Liver (tissue), 9 donors: ENCODE measurements around the gene DBN1. TPM values are rescaled to one million over a fixed set of nuclear protein-coding genes. Genes with fewer than 3 reads are reported as not detected.

ENCODE experiments used
- DNase-seq: peaks from one replicate; pipeline ENCODE4 v3.0.0-alpha.2; 2017; ENCODE audit warnings: low spot score
- H3K27ac ChIP-seq, 2 donors: one replicate each; pipeline ENCODE4 v1.7.0; 2013; ENCODE audit warnings: inconsistent platforms in 2 of 2, low read length in 2 of 2, control low read depth in 1 of 2, low read depth in 1 of 2, mild to moderate bottlenecking in 1 of 2
- H3K27me3 ChIP-seq, 4 donors: one replicate each; pipeline versions ENCODE4 v1.6.1 to v1.7.0; 2013; ENCODE audit warnings: low read length in 3 of 4, inconsistent platforms in 1 of 4, mild to moderate bottlenecking in 1 of 4, moderate library complexity in 1 of 4; ENCODE audit not compliant: control insufficient read depth in 4 of 4, insufficient read depth in 4 of 4
- H3K36me3 ChIP-seq, 4 donors: one replicate each; pipeline versions ENCODE4 v1.6.1 to v1.7.0; 2013; ENCODE audit warnings: low read length in 3 of 4, mild to moderate bottlenecking in 3 of 4, low read depth in 1 of 4, moderate library complexity in 1 of 4; ENCODE audit not compliant: control insufficient read depth in 4 of 4, insufficient read depth in 3 of 4
- H3K4me1 ChIP-seq, 4 donors: one replicate each; pipeline versions ENCODE4 v1.6.1 to v1.7.0; 2013; ENCODE audit warnings: low read length in 3 of 4, mild to moderate bottlenecking in 3 of 4, moderate library complexity in 1 of 4; ENCODE audit not compliant: control insufficient read depth in 4 of 4, insufficient read depth in 4 of 4
- H3K4me3 ChIP-seq, 3 donors: one replicate each; pipeline versions ENCODE4 v1.6.1 to v1.7.0; 2013; ENCODE audit warnings: low read length in 3 of 3, control low read depth in 1 of 3, low read depth in 1 of 3, mild to moderate bottlenecking in 1 of 3
- H3K9ac ChIP-seq, 2 donors: one replicate each; pipeline ENCODE4 v1.7.0; 2013; ENCODE audit warnings: low read length in 2 of 2, mild to moderate bottlenecking in 2 of 2, moderate library complexity in 2 of 2, control low read depth in 1 of 2, low read depth in 1 of 2
- H3K9me3 ChIP-seq, 4 donors: one replicate each; pipeline versions ENCODE4 v1.6.1 to v1.7.0; 2013; ENCODE audit warnings: low read length in 3 of 4; ENCODE audit not compliant: control insufficient read depth in 4 of 4
- ATF3 ChIP-seq: IDR thresholded peaks from 2 replicates; pipeline ENCODE4 v1.6.1; 2016; ENCODE audit warnings: antibody characterized with exemption
- CTCF ChIP-seq: fragments of 150-350 bp; IDR thresholded peaks from 2 replicates; pipeline ENCODE4 v1.5.1; 2017; ENCODE audit warnings: improper control_type of control experiment, low read depth, low read length; ENCODE audit not compliant: missing input control
- EGR1 ChIP-seq, 2 donors: IDR thresholded peaks; 2 replicates each; pipeline ENCODE4 v1.6.1; 2016 to 2018; ENCODE audit warnings: antibody characterized with exemption in 2 of 2, low read depth in 2 of 2
- FOXA1 ChIP-seq: IDR thresholded peaks from 2 replicates; pipeline ENCODE4 v1.6.1; 2016; ENCODE audit warnings: antibody characterized with exemption
- FOXA2 ChIP-seq: IDR thresholded peaks from 2 replicates; pipeline ENCODE4 v1.6.1; 2016; ENCODE audit warnings: antibody characterized with exemption
- GABPA ChIP-seq, 2 donors: IDR thresholded peaks in 1 of 2; conservative IDR thresholded peaks in 1 of 2; 2 replicates each; pipeline ENCODE4 v1.6.1; 2016; ENCODE audit warnings: antibody characterized with exemption in 2 of 2, mild to moderate bottlenecking in 1 of 2, moderate library complexity in 1 of 2
- HNF4A ChIP-seq, 2 donors: conservative IDR thresholded peaks; 2 replicates each; pipeline ENCODE4 v1.6.1; 2016; ENCODE audit warnings: antibody characterized with exemption in 2 of 2, mild to moderate bottlenecking in 2 of 2
- HNF4G ChIP-seq: IDR thresholded peaks from 2 replicates; pipeline ENCODE4 v1.6.1; 2016; ENCODE audit warnings: antibody characterized with exemption
- JUND ChIP-seq, 2 donors: IDR thresholded peaks; 2 replicates each; pipeline ENCODE4 v1.6.1; 2016; ENCODE audit warnings: antibody characterized with exemption in 2 of 2
- MAX ChIP-seq: IDR thresholded peaks from 2 replicates; pipeline ENCODE4 v1.6.1; 2016; ENCODE audit warnings: antibody characterized with exemption
- NR2F2 ChIP-seq: IDR thresholded peaks from 2 replicates; pipeline ENCODE4 v1.6.1; 2016; ENCODE audit warnings: antibody characterized with exemption
- RAD21 ChIP-seq, 2 donors: IDR thresholded peaks; 2 replicates each; pipeline ENCODE4 v1.6.1; 2016; ENCODE audit warnings: antibody characterized with exemption in 2 of 2, mild to moderate bottlenecking in 2 of 2
- REST ChIP-seq: IDR thresholded peaks from 2 replicates; pipeline ENCODE4 v1.6.1; 2016; ENCODE audit warnings: antibody characterized with exemption, mild to moderate bottlenecking
- RXRA ChIP-seq, 2 donors: IDR thresholded peaks; 2 replicates each; pipeline ENCODE4 v1.6.1; 2017 to 2018; ENCODE audit warnings: antibody characterized with exemption in 2 of 2, mild to moderate bottlenecking in 1 of 2
- SP1 ChIP-seq: IDR thresholded peaks from 2 replicates; pipeline ENCODE4 v1.6.1; 2018; ENCODE audit warnings: antibody characterized with exemption, mild to moderate bottlenecking
- TAF1 ChIP-seq: conservative IDR thresholded peaks from 2 replicates; pipeline ENCODE4 v1.6.1; 2016; ENCODE audit warnings: antibody characterized with exemption, mild to moderate bottlenecking
- YY1 ChIP-seq: IDR thresholded peaks from 2 replicates; pipeline ENCODE4 v1.6.1; 2016; ENCODE audit warnings: antibody characterized with exemption, mild to moderate bottlenecking
- ZBTB33 ChIP-seq: IDR thresholded peaks from 2 replicates; pipeline ENCODE4 v1.6.1; 2016; ENCODE audit warnings: antibody characterized with exemption
- WGBS: extraction: QIAGEN DNeasy Blood & Tissue Kit; methylation state at CpG from one replicate; pipeline ENCODE4 v1.1.7; 2013; 5-methylcytosine and 5-hydroxymethylcytosine counted together
- polyA plus RNA-seq, 2 donors: library from polyadenylated mRNA; stranded (reverse) in 1 of 2; unstranded in 1 of 2; fragments of 200-250 nt in 1 of 2; fragments of >200 nt in 1 of 2; fragmentation: Nextera tagmentation in 1 of 2; extraction: Ambion mirVana in 1 of 2; gene quantifications; one replicate each; pipeline versions ENCODE4 v1.2.1 to v1.2.3, GENCODE V29; 2013 to 2015
- total RNA-seq, 2 donors: library from RNA; depleted of rRNA; stranded (reverse); fragments of >200 nt; gene quantifications; one replicate each; pipeline ENCODE4 v1.2.3, GENCODE V29; 2014
- donor health status: healthy.
- donor health status: healthy.
- donor health status: healthy.
- donor health status: healthy.
- donor health status: healthy.

Gene DBN1
- total and polyA plus RNA-seq, 4 donors = 1.5 to 4.9 (median 2.0) TPM

- TF ChIP-seq SP1 = no peak
- no peak for TF ChIP-seq ATF3
- no peak for TF ChIP-seq JUND (IDR thresholded peaks at IDR 0.05)
- DNase-seq = no peak
- Histone ChIP-seq H3K9me3 (no peaks in the 10 kb centered on the region), H3K27me3 (no peaks in the 10 kb centered on the region), H3K9ac (no peak overlapping the region), H3K4me1 (peaks cover 6 to 46% (median 18%) of the 10 kb centered on the region in 4 donors), H3K4me3 (no peak overlapping the region), H3K27ac (no peak overlapping the region), H3K36me3 (peaks cover 12 to 49% (median 16%) of the 10 kb centered on the region in 4 donors)
- 98% methylated on average over 11 of the region's 11 CpGs for WGBS
Observed at GRCh38 chr5:177514541-177514940, 41.1 kb upstream of the DBN1 start.

- 97% methylated on average over 15 of the region's 15 CpGs for WGBS
- Histone ChIP-seq H3K9ac (no peak overlapping the region), H3K4me1 (peaks cover 6 to 38% (median 16%) of the 10 kb centered on the region in 4 donors), H3K9me3 (no peaks in the 10 kb centered on the region), H3K27ac (no peak overlapping the region), H3K36me3 (peaks cover 12 to 49% (median 14%) of the 10 kb centered on the region in 4 donors), H3K27me3 (no peaks in the 10 kb centered on the region), H3K4me3 (no peak overlapping the region)
- DNase-seq = no peak
- TF ChIP-seq TAF1 (no peak), YY1 (no peak), CTCF (no peak), MAX (no peak), FOXA2 (no peak), HNF4G (no peak), HNF4A (conservative IDR thresholded peaks at IDR 0.05) (no peak), ZBTB33 (no peak), FOXA1 (no peak), EGR1 (IDR thresholded peaks at IDR 0.05; ENCODE audit: low read depth in 2 of 2) (no peak), GABPA (IDR thresholded peaks at IDR 0.05 in 1 of 2, conservative IDR thresholded peaks at IDR 0.05 in 1 of 2) (no peak), REST (no peak), SP1 (no peak), RXRA (IDR thresholded peaks at IDR 0.05) (no peak), JUND (IDR thresholded peaks at IDR 0.05) (no peak), ATF3 (no peak), RAD21 (IDR thresholded peaks at IDR 0.05) (no peak), NR2F2 (no peak)
Observed at GRCh38 chr5:177513500-177513899, 40.1 kb upstream of the DBN1 start.
